Femur (tissue), 1 donor: ENCODE data around the gene GCLM.
A peak's percentile ranks its signal among the peaks of the same experiment; 100 is the strongest.
"Not testable (repeated sequence)": the region's sequence is repeated elsewhere in the genome, so short reads cannot be mapped to it uniquely, and the experiment has no call there.

Source experiments
- DNase-seq: peaks from one replicate; pipeline ENCODE4 v3.0.0-alpha.2; 2017

Gene GCLM, protein sequence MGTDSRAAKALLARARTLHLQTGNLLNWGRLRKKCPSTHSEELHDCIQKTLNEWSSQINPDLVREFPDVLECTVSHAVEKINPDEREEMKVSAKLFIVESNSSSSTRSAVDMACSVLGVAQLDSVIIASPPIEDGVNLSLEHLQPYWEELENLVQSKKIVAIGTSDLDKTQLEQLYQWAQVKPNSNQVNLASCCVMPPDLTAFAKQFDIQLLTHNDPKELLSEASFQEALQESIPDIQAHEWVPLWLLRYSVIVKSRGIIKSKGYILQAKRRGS

DNA sequence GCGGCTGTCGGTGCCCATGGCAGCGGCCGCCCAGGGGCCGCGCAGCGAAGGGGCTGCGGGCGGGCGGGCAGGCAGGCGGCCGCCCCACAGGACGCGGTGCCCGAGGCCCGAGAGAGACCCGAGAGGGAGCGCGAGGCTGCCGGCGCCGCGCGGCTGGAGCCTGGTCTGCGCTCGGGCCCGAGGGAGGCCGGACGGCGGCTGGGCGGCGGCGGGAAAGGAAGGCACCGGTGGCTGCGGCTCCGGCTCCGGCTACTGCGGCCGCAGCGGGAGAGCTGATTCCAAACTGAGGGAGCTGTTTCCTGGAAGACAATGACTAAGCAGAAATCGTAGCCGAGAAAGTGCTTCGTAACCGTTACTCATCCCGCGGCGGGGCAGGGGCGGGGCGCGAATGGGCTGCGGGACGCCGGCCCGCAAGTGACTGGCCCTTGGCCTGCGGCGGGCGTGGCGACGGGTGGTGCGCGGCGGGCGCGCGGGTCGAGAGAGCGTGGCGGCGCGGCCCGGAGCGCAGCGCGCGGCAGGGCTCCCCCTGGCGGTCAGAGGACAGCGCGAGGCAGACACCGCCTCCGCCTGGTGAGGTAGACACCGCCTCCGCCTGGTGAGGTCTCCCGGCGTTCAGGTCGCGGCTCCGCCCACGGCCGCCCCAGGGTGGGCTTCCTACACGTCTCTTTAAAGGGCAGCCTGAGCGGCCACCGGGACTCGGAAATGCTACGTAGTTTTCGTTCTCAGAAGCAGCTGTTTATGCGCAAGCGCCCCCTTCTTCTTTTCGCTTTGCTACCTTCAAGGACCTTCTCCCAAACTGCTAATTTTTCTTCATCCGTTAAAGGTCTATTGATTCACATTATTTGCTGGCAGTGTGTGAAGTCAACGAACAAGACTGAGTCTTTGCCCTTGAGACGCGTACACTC is at the start of gene GCLM:
Gene GCLM (minus strand): TSS at position 285 of the 905 bp plus-strand sequence. CDS start 267 bp downstream, at position 18.
- DNase-seq, result peak; percentile 92

GRCh38 chr1:93958726-93959100 is 49.5 kb upstream of the GCLM start:
- no peak for DNase-seq

- DNase-seq, result no peak
These were observed 48.9 kb upstream of the GCLM start for GRCh38 chr1:93958032-93958725.

DNA sequence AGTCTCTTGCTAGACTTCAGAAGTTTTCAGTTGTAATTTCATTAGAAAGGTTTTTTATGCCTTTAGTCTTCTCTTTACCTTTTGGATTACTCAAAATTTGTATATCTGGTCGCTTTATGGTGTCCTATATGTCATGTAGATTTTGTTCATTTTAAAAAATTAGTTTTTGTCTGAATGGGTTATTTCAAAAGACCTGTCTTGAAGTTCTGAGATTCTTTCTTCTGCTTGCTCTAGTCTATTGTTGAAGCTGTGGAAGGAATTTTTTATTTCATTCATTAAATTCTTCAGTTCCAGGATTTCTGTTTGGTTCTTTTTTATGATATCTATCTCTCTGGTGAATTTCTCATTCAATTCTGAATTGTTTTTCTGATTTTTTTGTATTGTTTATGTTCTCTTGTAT is 46.5 kb upstream of the GCLM start:
- DNase-seq, result no peak

GRCh38 chr1:93947002-93947686 is 37.9 kb upstream of the GCLM start:
- not testable (repeated sequence) for DNase-seq

GRCh38 chr1:93938461-93939145 is 29.4 kb upstream of the GCLM start:
- DNase-seq, result no peak

GRCh38 chr1:93937997-93938396 is 28.8 kb upstream of the GCLM start:
- DNase-seq, result no peak

DNA sequence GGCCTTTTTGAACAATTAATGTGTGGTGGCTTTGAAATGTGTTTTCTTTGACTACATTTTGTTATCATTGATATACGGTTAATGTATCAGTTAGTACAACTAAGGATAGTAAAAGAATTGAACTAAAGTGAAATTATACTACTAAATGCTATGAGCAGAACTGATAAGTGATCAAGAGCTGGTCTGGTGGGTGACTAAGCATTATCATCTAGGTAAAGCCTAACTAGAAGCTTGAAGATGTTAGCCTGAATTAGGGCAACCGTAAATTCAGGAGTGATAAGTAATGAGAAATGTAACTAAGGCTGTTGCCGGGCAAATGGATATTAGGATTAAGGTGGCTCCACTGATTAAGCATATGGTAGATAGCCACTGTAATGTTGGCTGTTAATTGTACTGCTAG is 16.0 kb upstream of the GCLM start:
- DNase-seq, result no peak

- no peak for DNase-seq
These were observed 10.6 kb upstream of the GCLM start for GRCh38 chr1:93919780-93920179.

GRCh38 chr1:93917302-93917701 is 8.1 kb upstream of the GCLM start:
- DNase-seq, result no peak

DNA sequence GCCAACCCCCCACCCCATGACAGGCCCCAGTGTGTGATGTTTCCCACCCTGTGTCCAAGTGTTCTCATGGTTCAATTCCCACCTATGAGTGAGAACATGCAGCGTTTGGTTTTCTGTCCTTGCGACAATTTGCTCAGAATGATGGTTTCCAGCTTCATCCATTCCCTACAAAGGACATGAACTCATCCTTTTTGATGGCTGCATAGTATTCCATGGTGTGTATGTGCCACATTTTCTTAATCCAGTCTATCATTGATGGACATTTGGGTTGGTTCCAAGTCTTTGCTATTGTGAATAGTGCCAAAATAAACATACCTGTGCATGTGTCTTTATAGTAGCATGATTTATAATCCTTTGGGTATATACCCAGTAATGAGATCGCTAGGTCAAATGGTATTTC is 1.6 kb upstream of the GCLM start:
- not testable (repeated sequence) for DNase-seq

DNA sequence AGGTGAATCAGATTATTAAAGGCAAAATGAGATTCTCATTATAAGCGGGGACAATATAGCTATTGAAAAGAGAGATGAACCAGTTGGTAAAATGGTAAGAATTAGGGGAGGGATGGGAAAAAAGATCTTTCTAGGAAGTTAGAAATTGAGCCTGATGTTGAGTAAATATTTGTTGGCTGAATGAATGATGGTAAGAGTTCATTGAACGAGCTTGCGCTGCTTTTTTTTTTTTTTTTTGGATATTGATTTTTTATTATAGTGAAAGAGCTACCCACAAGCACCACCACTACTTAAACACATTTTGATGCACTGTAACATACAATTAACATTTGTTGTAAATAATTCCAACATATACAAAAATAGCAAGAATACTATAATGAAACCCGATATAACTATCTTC is 1.1 kb upstream of the GCLM start:
- no peak for DNase-seq

DNA sequence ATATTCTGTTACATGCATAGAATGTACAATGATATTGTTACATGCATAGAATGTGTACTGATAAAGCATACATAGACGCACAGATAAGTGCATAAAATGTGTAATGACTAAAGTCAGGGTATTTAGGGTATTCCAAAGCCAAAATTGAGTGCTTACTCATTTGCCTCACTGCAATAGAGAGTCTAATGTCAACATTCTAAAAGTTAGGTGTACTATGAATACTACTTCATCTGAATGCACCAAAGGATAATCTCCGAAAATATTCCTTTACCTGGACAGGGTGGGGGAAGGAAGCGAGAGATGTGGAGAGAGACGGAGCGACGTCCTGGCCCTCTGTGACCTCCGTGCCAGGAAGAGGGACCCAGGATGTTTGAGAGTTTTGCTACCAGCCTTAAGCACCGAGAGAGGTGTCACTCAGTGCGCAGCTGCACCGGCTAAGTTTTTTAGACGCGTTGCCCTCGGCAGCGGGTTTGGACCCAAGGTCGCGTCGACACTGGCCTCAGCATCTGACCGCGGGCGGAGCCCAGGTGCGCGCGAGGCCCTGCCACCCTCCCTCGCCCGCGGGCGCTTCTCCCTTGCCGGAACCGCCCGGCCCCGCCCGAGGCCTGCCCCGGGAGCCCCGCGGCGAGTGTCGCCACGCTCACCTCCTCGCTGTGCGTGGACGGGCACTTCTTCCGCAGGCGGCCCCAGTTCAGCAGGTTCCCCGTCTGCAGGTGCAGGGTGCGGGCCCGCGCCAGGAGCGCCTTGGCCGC is 660 bp downstream of the GCLM start:
- DNase-seq, result peak; percentile 45

DNA sequence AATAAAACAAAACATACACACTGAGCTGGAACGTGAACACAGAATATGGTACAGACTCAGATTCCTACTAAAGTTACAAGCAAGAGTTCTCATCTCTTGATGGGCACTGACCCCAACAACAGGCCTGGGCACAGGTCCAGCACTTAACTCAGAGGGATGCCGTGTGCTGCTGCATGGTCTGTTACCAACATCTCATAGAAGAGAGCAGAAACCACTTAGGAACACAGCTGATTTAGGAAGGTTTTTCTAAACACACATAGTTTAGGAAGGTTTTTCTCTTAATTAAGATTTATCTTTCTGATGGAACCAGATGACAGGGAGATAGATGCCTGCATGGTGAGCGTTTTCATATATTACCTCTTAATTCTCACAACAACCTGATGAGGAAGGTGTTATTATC is 1.5 kb downstream of the GCLM start:
- no peak for DNase-seq

DNA sequence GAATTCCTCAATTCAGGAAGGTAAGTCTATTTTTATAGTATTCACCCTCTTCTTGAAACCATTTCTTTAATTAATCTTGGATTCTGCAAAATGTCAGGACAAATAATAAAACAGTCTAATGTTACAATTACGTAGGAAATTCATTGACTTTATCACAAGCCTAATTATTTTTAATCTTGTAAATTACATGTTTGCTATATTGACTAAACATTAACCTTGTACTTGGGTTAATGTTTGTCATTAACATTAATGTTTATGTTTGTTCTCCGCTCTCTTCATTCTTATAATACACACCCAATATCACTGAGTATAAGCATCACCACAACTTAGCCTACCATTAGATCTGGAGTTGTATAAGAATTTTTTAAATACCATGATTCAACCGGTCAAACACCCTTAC is 2.8 kb downstream of the GCLM start:
- DNase-seq, result no peak

DNA sequence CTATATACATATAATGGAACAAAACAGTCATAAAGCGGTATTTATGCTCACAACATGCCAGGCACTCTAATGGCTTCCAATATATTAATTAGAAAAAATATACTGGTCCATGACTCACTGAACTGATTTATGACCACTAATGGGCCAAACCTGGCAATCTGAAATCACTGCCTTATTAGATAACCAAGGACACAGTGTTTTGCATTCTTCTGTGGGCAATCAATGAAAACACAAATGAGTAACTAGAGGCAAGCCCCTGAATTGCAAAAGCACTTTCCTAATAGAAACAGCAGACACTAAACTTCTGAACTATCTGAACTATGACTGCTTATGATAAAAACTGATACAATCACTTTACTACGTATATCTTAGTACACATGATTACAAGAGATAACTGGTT is 3.5 kb downstream of the GCLM start:
- DNase-seq, result no peak

GRCh38 chr1:93905051-93905450 is 4.2 kb downstream of the GCLM start:
- DNase-seq, result no peak

DNA sequence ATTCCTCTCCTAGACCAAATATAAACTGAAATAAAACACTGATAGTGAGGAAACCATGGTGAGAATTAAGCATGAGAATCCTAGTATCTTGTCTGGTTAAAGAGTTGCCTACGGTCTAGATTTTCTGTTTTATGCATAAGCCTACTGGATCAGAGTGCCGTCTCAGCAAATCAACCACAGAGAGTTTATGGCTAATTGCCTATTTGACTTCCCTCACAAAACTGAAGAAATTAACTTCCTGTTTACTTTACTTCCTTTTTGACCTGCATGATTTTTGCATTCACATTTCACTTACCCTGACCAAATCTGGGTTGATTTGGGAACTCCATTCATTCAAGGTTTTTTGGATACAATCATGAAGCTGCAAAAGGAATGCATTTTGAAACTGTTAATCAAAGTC is 5.0 kb downstream of the GCLM start:
- no peak for DNase-seq

- no peak for DNase-seq
These were observed 8.3 kb downstream of the GCLM start for GRCh38 chr1:93900723-93901504.

DNA sequence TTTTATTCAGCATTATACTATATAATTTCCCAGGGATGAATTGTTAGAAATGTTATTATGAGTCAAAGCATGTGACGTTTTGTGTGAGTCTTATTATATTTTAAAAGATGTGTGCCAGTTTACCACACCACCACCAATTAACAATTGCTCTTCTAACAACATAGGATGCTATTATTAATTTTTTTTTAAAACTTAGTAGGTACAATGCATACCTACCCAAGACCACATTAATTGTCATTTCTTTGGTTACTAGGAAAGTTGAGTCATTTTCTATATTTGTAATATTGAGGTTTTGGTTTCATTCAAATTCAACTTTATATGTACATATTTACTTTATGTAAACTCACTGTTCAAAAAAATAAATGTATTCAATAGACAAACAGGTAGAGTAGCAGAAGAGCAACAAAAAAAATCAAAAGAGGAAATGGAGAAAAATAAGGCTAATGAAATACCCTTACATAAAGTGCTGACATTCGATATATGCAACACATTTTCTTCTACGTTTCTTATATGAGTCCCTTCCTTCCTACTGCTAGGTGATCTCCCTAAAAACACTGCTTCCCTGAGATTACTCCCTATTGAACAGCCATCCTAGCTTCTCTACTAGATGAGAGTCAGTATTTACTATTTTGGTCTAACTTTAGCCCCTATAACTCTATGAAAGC is 9.6 kb downstream of the GCLM start:
- no peak for DNase-seq
